ENCODE measurements around the gene PER2. TPM values are rescaled to one million over a fixed set of nuclear protein-coding genes. Genes with fewer than 3 reads are reported as not detected.

Gene PER2
- total and polyA plus RNA-seq, 2 of the 13 experiments (the other 11 are each of a cell fraction or from before 2014, with no cell fraction given), result 5.1 to 9.4 TPM

DNA sequence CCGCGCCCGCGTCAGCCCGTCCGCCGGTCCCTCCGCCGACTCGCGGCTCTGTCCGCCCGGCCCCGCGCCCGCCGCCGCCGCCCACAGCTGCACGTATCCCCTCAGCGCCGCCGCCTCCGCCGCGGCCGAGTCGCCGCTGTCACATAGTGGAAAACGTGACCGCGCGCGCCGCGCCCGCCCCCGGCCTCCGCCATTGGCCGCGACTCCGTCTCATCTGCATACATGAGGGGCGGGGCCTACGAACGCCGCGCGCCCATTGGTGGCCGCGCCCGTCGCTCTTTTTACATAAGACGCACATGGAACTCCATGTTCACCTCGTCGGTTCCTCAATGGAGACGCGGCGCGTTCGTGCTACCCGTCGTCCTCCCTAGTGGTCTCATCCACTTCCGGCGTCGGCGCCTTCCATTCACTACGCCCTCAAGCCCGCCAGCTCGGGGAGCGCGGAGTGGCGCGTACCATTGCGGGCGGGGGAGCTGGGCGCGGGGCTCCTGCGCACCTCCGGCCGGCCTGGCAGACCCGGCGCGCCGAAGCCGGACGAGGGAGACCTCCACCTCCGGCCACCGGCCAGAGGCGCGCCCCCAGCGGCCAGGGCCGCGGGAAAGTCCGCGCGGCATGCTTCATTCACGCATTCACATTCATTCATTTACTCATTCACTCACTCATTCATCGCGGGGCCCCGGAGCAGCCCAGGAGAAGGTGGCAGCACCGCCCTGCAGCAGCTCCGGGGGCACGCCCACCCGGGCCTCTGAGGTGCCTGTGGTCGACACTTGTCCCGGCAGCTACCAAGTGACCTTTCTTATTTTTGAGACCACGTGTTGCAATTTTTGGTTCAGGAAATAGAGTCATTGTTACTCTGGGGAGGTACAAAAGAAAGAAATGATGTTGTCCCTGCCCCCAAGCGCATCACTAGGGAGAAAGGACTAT is 502 bp upstream of the PER2 start (continued):
- TF ChIP-seq ZNF317 (CRISPR knock-in tag; IDR thresholded peaks at IDR 0.05) (no peak), CC2D1A (CRISPR knock-in tag; IDR thresholded peaks at IDR 0.05) (peak; percentile 77; the same call in 1 of the 2 replicates), GMEB1 (CRISPR knock-in tag; IDR thresholded peaks at IDR 0.05; ENCODE audit: borderline replicate concordance) (peak; percentile 88; the same call in 1 of the 2 replicates), MYNN (CRISPR knock-in tag; IDR thresholded peaks at IDR 0.05; ENCODE audit: low read depth) (peak; percentile 39; the same call in 1 of the 2 replicates), ZFP62 (CRISPR knock-in tag; IDR thresholded peaks at IDR 0.05) (no peak), FOSL2 (CRISPR knock-in tag; IDR thresholded peaks at IDR 0.05) (peak; percentile 29; the same call in 1 of the 2 replicates), NCOA5 (CRISPR knock-in tag; IDR thresholded peaks at IDR 0.05) (no peak)
- TF ChIP-seq, protein P1, sequence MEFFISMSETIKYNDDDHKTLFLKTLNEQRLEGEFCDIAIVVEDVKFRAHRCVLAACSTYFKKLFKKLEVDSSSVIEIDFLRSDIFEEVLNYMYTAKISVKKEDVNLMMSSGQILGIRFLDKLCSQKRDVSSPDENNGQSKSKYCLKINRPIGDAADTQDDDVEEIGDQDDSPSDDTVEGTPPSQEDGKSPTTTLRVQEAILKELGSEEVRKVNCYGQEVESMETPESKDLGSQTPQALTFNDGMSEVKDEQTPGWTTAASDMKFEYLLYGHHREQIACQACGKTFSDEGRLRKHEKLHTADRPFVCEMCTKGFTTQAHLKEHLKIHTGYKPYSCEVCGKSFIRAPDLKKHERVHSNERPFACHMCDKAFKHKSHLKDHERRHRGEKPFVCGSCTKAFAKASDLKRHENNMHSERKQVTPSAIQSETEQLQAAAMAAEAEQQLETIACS (CRISPR knock-in tag; IDR thresholded peaks at IDR 0.05), result peak; percentile 84; the same call in 1 of the 2 replicates
- TF ChIP-seq, protein P2, sequence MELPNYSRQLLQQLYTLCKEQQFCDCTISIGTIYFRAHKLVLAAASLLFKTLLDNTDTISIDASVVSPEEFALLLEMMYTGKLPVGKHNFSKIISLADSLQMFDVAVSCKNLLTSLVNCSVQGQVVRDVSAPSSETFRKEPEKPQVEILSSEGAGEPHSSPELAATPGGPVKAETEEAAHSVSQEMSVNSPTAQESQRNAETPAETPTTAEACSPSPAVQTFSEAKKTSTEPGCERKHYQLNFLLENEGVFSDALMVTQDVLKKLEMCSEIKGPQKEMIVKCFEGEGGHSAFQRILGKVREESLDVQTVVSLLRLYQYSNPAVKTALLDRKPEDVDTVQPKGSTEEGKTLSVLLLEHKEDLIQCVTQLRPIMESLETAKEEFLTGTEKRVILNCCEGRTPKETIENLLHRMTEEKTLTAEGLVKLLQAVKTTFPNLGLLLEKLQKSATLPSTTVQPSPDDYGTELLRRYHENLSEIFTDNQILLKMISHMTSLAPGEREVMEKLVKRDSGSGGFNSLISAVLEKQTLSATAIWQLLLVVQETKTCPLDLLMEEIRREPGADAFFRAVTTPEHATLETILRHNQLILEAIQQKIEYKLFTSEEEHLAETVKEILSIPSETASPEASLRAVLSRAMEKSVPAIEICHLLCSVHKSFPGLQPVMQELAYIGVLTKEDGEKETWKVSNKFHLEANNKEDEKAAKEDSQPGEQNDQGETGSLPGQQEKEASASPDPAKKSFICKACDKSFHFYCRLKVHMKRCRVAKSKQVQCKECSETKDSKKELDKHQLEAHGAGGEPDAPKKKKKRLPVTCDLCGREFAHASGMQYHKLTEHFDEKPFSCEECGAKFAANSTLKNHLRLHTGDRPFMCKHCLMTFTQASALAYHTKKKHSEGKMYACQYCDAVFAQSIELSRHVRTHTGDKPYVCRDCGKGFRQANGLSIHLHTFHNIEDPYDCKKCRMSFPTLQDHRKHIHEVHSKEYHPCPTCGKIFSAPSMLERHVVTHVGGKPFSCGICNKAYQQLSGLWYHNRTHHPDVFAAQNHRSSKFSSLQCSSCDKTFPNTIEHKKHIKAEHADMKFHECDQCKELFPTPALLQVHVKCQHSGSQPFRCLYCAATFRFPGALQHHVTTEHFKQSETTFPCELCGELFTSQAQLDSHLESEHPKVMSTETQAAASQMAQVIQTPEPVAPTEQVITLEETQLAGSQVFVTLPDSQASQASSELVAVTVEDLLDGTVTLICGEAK (IDR thresholded peaks at IDR 0.05), result no peak
- TF ChIP-seq, protein P2 (CRISPR knock-in tag; IDR thresholded peaks at IDR 0.05), result peak; percentile 83
